NOMO-1 treated with DMSO at 0.1 percent for 48 hours (cell line): ENCODE results near the gene GATAD2A.
"Not testable (repeated sequence)": the region's sequence is repeated elsewhere in the genome, so short reads cannot be mapped to it uniquely, and the experiment has no call there.

Source experiments
- DNase-seq: peaks from one replicate; lab custom pipeline; 2025; ENCODE audit not compliant: unreplicated experiment; lab: John Stamatoyannopoulos, UW

GATAD2A gene

DNA sequence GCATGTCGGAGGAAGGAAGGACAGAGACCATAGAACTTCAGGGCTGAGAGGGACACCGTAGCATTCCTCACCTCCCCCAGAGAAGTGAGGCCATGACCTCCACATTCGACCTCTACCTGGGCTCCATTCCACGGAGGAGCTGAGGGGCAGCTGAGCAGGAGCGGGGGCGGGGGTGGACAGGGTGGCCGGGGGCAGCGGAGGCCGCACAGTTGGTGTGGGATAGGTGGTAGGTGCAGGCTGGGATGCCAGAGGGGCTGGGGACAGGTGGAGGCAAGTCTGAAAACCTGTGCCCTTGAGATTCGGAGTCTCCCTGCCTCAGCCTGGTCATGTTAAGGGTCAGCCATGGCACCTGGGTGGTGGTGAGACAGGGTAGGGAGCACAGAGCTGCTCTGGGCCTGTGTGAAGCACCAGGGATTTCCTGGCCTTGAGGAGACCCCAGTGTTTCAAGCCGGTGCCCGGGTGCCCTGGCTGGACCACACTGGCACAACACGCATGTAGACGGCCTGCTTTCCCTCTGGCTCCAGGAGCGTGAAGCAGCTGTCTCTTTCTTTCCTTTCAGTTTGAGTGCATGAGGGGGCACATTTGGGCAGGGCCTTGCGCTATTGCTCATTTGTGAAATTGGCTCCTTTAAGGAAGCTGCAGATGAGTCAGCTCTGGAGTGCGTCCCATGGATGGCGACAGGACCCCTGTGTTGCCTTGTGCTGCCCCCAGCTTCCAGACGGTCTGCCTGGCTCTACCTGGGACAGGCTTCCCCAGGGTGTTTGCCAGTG, 58.1 kb downstream of the GATAD2A start:
- DNase-seq: no peak

DNA sequence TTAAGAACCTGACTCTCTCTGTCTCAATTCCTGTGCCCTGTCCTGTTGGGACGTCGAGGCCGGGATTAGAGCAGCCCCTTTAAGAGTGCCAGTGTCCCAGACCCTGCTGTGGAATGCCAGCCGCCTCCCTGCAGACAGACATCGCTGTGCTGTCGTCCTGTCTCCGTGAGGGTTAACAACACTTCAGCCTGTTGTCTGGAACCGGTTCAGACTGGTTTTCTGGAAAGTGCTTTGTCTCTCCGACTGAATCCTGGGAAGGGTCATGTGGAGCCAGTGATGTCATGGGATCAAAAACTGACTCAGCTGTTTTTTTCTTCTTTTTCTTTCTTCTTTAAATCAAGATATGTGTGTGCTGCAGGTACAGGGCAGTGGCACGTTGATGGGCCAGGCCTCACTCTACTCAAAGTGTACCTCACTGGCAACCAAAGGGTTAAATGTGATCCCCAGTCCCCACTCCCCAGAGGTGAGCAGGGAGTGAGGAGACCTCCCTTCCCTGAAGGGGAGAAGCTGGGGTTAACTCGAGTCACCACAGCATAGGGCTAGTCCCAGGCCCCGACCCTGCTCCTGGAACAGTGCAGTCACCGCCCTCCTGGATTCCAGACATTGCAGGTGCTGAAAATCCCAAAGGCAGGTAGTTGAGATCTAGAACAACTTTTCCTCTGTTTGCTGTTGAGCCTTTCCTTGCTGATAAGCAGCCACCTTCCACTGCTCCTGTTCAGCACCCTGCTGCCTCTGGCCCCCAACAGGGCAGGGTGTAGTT, 59.0 kb downstream of the GATAD2A start:
- DNase-seq: no peak

DNA sequence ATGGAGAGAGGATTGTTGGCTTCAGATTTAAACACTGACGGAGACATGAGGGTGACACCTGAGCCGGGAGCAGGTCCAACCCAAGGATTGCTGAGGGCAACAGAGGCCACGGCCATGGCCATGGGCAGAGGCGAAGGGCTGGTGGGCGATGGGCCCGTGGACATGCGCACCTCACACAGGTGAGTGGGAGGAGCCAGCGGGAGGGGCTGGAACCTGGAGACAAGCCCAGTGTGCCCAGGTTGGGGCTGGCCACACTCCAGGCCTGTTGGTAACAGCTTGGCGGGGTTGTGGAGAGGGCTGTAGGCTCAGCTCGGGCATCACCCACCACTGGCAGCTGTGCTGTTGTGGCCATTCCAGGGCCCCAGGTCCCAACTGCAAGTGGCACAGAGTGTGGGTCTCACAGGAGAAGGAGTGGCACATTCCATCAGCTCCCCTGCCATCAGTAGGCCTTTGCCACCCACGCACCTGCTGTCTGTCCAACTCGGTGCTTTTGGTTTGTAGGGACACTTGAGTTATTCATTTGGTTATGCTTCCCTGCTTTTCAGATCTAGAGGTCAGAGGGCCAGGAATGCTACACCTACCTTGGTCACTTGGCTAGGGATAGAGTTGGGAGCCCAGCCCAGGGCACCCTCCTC, 60.1 kb downstream of the GATAD2A start:
- DNase-seq: no peak

DNA sequence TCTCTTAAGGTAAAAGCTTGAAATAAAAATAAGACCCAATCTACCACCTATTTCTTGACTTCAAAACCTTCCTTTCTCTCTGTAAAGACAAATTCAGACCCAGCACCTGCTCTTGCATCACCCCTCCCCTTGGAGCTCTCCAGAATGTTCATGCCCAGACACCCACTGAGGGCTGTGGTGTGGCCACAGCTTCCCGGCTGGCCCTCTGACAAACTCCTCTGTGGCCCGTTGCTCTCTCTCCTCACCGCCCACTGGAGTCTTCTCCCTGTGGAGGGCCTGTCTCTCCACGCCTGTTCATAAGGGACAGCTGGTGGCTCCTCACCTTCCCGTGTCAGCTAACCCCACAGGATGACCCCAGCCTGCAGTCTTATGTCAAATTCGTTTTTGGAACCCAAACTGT, 60.7 kb downstream of the GATAD2A start:
- DNase-seq: no peak

DNA sequence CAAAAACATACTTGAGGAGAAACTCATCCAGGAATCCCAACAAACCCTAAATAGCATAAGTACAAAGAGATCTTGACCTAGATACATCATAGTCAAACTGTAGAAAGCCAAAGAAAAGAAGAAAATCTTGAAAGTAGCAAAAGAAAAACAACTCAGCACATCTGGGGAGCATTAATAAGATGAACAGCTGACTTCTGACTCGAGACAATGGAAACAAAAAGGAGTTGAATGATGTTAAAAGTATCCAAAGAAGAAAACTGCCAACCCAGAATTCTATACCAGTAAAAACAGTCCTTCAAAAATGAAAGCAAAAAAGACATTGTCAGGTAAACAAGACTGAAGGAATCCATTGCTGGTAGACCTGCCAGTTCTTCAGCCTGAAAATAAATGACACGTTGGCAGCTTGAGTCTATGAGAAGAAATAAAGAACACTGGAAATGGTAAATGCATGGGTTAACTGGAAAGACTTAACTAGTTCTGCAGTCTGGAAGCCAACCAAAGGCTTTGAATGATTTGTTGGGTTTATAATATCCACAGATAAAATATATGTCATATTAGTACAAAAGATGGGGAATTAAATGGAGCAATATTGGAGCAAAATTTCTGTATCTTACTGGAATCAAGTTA, 63.1 kb downstream of the GATAD2A start:
- DNase-seq: no peak

DNA sequence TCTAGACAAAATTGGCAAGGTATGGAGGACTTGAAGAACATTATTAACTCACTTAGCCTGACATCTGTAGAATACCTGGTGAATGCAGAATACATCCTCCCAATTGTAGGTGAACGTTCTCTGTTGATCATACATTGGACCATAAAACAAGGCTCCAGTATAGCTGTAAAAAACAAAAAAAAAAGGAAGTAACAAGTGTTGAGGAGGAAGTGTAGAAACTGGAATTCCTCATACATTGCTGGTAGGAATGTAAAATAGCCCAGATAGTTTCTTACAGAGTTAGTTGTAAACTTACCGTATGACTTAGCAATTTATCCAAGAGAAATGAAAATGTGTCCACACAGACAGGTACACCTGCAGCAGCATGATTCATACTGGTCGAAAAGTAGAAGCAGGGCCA, 65.1 kb downstream of the GATAD2A start:
- peak; percentile 27 for DNase-seq

DNA sequence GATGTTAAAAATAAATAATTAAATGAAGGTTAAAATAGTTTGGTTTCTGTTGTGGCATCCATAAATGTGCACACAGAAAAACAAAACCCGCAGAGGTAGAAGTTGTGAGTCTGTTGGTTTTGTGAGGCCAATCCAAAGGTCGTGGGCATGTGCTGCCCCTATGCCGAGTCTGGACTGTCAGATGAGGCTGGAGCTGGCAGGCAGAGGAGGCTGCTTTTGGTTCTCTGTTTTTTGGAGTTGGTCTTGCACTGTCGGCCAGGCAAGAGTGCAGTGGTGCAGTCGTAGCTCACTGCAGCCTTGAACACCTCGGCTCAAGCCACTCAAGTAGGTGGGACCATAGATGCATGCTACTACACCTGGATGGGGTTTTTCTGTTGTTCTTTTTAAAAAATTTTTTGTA, 66.2 kb downstream of the GATAD2A start:
- no peak for DNase-seq

DNA sequence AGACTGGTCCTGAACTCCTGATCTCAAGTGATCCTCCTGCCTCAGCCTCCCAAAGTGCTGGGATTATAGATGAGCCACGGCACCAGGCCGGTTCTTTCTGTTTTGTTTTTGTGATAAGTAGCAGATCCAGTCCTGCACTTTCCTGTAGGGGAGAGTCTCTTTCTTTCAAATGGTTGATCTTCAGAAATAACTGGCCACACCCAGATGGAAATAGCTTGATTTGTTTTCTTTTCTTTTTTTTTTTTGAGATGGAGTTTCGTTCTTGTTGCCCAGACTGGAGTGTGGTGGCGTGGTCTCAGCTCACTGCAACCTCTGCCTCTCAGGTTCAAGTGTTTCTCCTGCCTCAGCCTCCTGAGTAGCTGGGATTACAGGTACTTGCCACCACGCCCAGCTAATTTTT, 66.6 kb downstream of the GATAD2A start:
- not testable (repeated sequence) for DNase-seq

DNA sequence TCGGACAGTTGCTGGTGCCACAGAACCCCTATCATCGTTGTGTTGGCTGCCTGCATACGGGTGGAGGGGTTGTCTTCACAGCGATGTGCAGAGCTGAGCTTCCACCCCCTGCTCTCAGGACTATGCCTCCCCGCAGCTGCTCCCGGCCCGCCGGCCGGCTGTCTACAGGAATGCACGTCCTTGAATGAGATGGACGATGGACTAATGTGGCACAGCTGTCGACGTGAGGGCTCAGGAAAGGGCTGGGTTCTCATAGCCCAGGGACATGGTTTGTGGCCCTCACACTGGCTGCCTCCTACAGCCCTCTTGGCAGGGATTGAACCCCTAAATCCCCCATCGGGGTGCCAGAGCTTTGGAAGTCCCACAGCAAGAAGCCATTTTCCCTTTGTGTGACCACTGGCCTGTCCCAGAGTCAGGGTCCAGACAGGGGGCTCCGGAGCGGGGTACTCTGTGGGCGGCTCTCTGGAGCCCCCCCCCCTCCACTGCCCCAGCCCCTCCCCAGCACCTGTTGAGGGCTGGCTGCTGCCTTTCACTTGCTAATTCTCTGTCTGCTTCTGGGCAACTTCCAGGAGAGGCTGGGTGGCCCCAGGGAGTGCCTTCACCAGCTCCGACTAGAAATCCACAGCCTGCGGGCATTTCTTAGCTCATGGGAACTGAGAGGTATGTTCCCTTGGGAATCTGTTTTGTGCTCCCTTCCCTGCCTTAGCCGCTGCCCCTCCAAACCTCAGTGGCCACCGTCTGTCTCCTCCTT, 69.7 kb downstream of the GATAD2A start:
- no peak for DNase-seq

DNA sequence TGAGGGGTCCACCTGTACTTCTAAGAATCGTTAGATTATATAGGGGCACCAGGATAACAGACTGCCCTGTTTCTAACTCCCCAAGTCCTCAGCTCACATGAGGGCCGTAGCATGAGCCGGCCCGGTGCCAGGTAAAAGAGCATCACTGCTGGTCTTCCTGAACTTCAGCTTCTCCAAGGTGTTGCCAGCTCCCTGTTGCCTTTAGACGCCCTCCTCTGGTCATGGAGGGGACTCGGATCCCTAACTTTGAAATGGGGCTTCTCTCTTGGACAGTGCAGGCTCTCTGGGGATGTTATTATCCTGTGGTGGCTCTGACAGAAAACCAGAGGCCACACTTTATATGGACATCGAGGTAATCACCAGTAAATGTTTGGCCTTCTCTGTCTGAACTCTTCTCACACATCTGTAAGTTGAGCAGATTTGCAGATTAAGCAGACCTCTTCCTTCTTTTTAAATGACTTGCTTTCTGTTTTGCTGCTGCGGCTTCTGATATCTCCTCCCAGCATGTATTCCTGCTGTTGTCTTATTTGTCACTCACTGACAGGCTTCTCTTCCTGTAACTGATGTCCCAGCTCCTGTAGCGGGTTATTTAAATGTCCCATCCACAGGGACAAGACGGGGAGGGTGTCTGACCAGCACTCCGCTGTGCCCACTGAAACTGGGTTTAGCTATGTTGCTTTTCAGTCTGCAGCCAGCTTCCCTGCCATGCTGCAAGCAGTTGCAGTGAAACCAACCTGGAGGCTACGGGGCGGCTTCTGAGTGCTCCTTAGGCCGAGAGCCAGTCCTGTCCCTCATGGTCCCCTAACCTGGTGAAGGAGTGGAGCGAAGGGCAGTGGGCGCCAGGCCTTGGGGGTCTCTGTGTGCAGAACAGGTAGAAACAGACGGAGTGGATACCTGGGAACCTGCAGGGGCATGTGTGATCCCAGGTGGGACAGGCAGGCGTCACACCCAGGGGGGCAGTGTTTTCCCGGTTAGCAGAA, 70.7 kb downstream of the GATAD2A start:
- no peak for DNase-seq

DNA sequence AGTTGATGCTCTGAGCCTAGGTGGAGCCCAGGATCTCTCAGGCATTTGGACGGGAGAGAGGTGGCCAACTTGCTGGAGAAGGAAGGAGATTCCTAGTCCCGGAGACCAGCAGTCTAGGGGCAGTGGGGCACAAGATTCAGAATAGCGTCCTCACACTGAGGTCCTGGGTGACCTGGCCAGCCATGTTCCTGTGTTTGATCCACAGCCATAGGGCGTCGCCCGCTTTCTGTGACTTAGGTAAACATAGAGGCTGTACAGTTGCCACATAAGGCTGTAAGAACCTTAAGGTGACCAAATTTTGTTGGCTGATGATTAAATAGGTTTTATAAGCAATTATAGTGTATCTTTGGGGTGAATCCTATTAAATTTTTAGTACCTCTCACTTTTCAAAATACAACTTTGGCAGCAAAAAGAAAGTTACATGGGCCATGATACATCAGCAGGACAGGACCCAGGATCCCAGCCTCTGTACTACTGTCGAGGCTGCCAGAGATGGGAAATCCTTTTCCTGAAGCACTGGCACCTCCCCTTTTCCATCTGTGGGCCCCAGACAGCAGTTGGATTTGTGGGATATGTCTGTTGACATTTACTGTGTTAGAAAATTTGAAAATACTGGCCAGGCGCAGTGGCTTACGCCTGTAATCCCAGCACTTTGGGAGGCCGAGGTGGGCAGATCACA, 72.4 kb downstream of the GATAD2A start:
- DNase-seq: no peak

DNA sequence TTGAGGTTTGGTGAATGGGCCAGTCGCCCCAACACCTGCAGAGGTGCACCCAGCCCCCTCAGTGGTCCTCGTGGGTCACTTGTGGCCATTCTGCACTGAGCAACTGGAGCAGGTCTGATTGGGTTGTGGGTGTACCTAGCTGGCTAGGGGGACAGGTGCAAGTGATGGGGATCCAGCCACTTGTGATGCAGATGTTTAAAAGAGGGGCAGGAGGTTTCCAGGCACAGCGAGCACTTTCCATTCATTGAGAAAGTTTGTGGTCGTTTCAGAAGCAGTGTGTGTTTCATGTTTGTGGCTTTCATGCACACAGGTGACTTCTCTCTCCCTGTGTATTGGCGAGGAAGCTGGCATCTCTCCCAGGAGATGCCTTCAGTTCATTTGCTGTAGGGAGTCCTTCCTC, 75.2 kb downstream of the GATAD2A start:
- no peak for DNase-seq

DNA sequence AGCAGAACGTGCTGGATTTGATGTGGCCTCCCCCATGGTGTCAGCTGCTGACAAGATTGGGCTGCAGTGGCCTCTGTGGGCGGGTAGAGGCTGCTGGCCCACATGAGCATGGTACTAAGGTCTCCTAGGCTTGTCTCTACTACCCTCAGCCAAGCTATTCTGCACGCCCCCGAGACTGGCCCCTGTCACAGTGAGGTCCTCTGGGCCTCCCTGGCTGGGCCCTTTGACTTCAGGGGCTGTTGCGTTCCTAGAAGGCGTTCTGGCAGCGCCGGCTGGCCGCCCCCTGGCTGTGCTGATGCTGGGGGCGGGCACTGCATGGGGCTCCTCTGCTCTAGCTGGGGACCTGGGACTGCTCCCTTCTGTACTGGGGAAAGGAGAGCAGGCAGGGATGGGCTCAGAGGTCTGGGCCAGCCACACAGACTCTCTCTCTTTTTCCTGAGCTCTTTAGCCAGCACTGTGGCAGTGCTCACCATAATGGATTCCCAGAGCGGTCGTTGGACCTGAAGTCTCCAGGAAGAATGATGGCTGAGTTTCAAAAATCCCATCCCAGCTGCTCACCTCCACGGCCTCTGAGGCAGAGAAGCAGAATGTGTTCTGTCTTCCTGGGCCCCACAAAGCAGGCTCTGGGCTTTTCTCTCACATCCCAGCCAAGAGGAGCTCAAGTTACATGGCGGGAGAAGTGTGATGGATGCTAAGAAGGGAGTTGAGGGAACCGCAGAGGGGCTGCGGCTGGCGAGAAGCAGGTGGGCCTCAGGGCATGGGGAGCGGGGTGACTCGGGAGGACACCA, 77.5 kb downstream of the GATAD2A start:
- no peak for DNase-seq

DNA sequence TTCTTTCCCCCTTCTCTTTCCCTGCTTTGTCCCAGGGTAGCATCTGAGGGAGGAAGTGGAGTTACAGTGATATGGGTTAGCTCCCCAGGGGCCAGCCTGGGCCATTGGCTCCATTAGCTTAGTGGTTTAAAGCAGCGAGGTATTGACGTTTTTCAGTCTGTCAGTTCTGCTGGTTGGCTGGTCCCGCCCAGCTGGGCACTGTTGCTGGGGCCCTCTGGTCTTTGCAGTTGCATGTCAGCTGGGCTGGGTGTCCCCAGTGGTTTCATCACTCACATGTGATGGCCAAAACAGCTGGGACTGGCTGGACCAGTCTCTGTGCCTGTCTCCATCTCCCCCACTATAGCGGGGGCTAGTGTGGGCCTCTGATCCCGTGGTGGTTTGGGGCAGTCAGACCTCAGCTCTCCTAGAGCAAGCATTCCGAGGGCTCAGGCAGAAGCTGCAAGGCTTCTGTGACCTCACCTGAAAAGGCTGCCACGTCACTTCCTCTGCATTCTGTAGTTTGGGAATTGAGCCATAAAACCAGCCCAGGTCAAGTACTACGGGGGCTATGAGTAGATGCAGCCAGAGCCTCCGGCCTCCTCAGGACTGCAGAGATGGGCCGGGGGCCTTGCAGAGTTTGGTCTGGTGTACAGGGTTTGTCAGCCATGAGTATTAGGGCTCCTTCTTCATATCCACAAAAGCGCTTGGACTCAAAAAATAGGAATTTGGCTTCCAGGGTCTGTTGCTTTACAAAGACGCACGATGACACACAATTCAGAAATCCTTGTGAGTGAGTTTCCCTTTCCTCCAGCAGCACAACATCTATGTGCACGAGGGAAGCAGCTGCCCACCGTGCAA, 79.9 kb downstream of the GATAD2A start:
- DNase-seq: no peak

DNA sequence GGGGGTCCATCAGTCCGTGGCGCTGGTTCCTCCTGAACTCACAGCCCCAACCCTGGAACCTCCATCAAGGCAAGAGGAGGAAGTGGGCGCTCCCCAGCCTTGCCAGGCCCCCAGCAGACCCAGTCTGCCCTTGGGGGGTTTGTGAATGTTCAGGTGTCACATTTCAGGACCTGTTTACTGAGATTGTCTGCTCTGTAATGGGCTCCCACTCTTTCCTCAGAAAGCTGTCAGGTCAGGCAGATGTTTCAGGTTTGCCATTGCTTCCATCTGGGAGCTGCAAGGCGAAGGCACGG, 80.5 kb downstream of the GATAD2A start:
- DNase-seq: no peak

DNA sequence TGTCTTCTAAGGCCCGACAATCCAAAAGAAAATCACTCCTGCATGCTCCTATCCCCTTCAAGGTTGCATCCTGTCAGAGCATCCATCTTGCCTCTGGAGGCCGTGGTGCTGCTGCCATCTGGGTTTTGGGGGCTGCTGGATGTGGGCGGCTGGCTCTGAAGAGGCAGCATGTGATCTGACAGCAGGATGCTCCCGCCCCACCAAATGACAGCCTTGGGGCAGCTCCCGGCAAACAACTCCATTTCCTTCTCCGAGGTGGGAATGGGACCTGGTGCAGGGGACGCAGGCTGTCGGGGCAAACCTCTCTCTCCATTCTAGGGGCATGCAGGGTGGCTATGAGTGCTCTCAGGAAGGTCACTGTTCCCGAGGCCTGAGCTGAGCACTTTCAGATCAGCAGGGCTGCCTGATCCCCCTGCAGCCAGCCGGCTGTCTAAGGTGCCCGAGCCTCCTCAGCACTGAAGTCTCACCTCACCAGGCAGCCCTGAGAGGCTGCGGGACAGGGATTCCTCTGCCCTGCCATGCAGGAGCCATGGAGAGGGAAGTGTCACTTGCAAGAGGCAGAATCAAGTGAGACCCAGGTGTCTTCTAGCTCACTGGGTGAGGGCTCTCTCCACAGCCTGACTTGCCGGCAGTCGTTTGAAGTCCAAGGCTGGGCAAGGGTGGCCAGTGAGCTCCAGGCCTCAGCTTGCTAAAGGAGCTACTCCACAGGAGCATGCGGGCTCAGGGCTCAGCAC, 81.0 kb downstream of the GATAD2A start:
- DNase-seq: no peak
